Activated naive CD4-positive, alpha-beta T cell treated with anti-CD3 and anti-CD28 coated beads, Interleukin-2, amount 50 U/mL, for 72 hours (primary cell): ENCODE data around the gene CYP26B1. TPM values are rescaled to one million over a fixed set of nuclear protein-coding genes. Genes with fewer than 3 reads are reported as not detected.

Experiments
- ATAC-seq, 2 donors: fragments of 150-1000 bp; cut with Tn5 transposase; 2 replicates each; pipeline ENCODE4 v1.10.0; 2021; ENCODE audit warnings: mild to moderate bottlenecking in 2 of 2, moderate library complexity in 2 of 2
- DNase-seq, 2 donors: peaks; one replicate each; pipeline ENCODE4 v3.0.0; 2021 to 2022; ENCODE audit warnings: low spot score in 2 of 2
- H3K27ac Mint-ChIP-seq, 2 donors: one replicate each; pipeline ENCODE4 v1.8.0; 2022; ENCODE audit warnings: mild to moderate bottlenecking in 2 of 2, mixed read lengths in 2 of 2
- H3K36me3 Mint-ChIP-seq, 2 donors: one replicate each; pipeline ENCODE4 v1.8.0; 2022; ENCODE audit warnings: mixed read lengths in 2 of 2
- H3K9me3 Mint-ChIP-seq, 2 donors: one replicate each; pipeline ENCODE4 v1.8.0; 2022; ENCODE audit warnings: mixed read lengths in 2 of 2
- total RNA-seq, 2 donors: library from RNA; stranded (reverse); gene quantifications; one replicate each; pipeline ENCODE4 v1.2.3, GENCODE V29; 2022

Gene CYP26B1
- total RNA-seq, 2 donors from 2014 or later = 0.06 TPM; not detected in 1

DNA sequence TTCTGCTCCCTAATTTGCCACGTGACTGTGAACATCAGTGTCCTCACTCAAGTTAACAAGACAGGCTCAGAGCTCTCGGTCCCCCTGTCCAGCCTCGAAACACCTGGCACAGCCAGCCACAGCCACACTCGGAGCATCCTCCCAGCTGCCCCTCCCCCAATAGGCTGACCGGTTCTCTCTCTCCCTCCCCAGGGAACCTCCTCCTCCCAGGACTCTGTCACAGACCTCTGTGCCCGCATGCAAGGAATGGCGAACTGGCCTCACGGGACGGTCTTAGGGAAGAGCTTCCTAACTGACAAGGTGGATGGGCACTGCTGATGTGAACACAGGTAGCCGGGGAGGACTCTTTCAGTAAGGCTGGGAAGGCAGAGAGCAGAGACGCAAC lies 18.8 kb downstream of the CYP26B1 start:
- H3K9me3 Mint-ChIP-seq = no peaks in the 10 kb centered on the region
- H3K36me3 Mint-ChIP-seq = no peaks in the 10 kb centered on the region
- ATAC-seq = no peak
- no peak overlapping the region for H3K27ac Mint-ChIP-seq
- DNase-seq = no peak

DNA sequence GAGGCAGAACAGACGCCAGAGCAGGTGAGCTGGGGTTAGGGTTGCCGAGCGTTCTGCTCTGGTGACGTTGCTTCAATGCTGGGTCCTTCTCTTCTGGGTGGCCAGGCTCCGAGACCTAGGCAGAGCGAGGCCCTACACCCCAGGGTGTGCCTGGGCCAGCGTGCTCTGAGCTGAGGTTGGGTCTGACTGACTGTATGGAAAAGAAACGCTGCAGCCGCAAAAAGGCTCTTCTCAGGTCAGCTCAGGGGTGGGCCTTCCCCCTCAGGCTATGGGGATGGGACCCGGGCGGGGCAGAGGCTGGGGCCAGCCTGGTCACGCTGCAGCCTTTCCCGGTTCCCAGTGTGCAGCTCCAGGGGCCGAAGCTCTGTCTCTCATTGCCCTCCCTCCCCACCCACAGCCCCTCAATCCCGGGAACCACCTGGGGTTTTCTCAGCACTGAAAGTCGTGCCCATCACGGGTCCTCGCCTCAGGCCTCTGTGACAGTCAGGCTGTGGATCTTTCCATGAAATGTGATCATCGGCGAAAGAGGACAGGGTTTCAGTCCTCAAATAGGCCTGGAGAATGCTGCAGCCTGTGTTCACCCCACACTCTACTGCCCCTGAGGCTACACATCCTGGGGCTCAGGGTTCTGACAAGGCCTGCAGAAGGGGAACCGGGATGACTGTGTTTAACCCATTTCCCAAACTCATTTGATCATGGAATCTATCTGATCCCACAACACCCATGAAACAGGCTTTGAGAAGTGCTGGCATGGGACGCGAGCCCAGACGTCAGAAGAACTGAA lies 19.4 kb downstream of the CYP26B1 start:
- no peaks in the 10 kb centered on the region for H3K36me3 Mint-ChIP-seq
- no peak overlapping the region for H3K27ac Mint-ChIP-seq
- ATAC-seq (no peak), DNase-seq (no peak)
- no peaks in the 10 kb centered on the region for H3K9me3 Mint-ChIP-seq

DNA sequence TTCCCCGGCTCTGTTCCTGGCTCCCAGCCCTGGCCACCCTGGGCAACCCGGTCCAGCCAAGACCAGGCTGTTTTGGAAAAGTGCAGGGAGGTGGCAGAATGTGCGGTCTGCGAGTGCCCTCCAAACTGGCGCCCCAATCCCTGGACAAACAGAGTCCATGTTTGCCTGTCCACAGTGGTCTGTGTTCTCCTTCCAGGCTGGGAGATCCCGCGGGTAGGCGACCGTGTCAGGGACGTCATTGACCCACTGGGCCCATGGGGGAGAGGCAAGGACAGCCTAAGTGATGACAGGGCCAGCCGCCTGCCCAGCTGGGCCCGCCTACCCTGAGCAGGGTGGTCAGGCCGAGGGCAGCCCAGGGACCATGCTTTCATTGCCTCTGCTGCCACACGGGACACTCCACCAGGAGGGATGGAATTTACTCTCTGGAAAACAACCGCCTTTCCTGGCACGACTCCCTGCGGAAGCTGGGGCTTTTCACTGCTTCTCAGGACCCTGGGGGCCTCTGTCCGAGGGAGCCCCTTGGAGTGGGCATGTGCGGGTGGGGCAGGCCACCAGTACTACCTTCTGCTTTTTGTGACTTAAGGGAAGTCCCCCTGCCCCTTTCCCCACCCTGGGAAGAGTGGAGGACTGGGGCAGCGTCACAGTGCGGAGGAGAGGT lies 20.1 kb downstream of the CYP26B1 start:
- no peak overlapping the region for H3K27ac Mint-ChIP-seq
- H3K36me3 Mint-ChIP-seq = no peaks in the 10 kb centered on the region
- H3K9me3 Mint-ChIP-seq = peaks cover 0 to 4% of the 10 kb centered on the region in 2 donors
- ATAC-seq (no peak), DNase-seq (no peak)

- no peak for DNase-seq
- Mint-ChIP-seq H3K9me3 (peaks cover 0 to 10% of the 10 kb centered on the region in 2 donors), H3K27ac (no peak overlapping the region), H3K36me3 (peaks cover 0 to 3% of the 10 kb centered on the region in 2 donors)
- no peak for ATAC-seq
Observed at GRCh38 chr2:72126186-72127100, 21.2 kb downstream of the CYP26B1 start.

DNA sequence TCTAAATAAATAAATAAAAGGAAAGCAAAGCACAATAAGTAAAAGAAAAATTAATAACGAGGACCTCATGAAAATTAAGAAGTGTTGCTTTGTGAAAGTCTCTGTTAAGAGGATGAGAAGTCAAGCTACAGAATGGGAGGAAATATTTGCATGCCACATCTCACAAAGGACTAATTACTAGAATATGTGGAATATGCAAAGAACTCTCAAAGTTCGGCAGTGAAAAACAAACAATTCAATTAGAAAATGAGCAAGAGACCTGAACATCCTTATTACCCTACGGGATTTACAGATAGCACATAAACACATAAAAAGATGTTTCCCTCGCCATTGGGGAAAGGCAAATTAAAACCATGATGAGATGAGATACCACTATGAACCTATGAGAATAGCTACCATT lies 23.3 kb downstream of the CYP26B1 start:
- Mint-ChIP-seq H3K9me3 (peaks cover 0 to 11% of the 10 kb centered on the region in 2 donors), H3K36me3 (peaks cover 0 to 8% of the 10 kb centered on the region in 2 donors), H3K27ac (no peak overlapping the region)
- DNase-seq = no peak
- ATAC-seq = no peak

DNA sequence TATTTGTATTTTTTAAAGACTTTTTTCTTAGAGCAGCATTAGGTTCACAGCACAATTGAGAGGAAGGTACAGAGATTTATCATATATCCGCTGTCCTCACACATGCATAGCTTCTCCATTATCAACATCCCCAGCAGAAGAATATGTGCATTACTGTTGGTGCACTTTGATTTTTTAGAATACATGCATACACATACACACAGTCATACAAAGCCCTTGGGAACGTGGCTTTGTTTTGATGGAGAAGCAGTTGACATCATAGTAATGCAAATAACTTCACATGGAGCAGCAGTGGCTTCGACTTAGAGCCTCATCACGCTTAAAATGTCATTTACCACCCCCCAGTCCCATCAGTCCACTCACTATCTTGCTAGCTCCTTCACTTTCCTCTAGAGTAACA lies 26.5 kb downstream of the CYP26B1 start:
- H3K9me3 Mint-ChIP-seq = peaks cover 0 to 11% of the 10 kb centered on the region in 2 donors
- peaks cover 0 to 8% of the 10 kb centered on the region in 2 donors for H3K36me3 Mint-ChIP-seq

DNA sequence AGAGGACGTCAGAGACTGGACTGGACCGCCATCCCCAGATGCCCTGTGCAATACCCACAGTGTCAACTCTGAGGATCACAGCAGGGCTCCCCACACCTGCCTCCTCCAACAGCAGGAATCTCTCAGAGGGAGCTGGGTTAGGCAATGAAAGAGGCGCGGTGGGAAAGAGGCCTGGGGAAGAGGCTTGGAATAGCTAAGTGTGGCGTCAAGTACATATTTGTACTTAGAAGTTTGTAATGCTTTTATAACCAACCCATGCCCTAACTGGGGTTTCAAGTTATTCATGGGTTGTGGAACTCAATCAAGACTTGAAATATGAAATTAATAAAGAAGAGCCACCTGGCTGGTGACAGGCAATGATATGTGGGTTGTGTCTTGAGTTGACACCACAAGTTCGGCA lies 28.7 kb downstream of the CYP26B1 start:
- ATAC-seq (no peak), DNase-seq (no peak)
- Mint-ChIP-seq H3K36me3 (peaks cover 0 to 8% of the 10 kb centered on the region in 2 donors), H3K9me3 (peaks cover 0 to 11% of the 10 kb centered on the region in 2 donors), H3K27ac (no peak overlapping the region)

More for the DNA sequence above, 26.5 kb downstream of the CYP26B1 start:
- DNase-seq (no peak), ATAC-seq (no peak)
- H3K27ac Mint-ChIP-seq = no peak overlapping the region

- DNase-seq (no peak), ATAC-seq (no peak)
- peaks cover 0 to 8% of the 10 kb centered on the region in 2 donors for H3K36me3 Mint-ChIP-seq
- no peak overlapping the region for H3K27ac Mint-ChIP-seq
- peaks cover 0 to 11% of the 10 kb centered on the region in 2 donors for H3K9me3 Mint-ChIP-seq
Observed at GRCh38 chr2:72118386-72118785, 29.3 kb downstream of the CYP26B1 start.

DNA sequence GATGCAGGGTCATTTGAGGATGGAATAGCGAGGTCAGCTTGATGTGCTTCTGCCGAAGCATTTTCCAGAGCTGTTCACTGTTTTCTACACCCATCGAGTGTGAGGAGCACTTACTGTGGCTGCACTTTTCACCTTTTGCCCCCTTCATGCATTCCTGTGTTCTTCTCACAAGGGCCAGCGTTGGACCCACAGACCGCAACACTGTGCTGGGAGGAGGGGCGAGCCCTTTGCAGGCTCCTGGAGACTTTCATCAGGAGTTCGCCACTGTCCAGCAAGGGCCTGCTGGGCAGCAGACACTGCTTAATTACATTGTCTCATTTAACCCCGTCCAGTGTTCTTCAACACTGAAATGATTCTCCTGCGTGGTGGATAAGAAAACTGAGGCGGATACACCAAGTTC lies 29.9 kb downstream of the CYP26B1 start:
- no peak overlapping the region for H3K27ac Mint-ChIP-seq
- H3K9me3 Mint-ChIP-seq = peaks cover 0 to 9% of the 10 kb centered on the region in 2 donors
- ATAC-seq = no peak
- DNase-seq = no peak
- H3K36me3 Mint-ChIP-seq = peaks cover 0 to 8% of the 10 kb centered on the region in 2 donors

GRCh38 chr2:72117029-72117428 lies 30.6 kb downstream of the CYP26B1 start:
- DNase-seq (no peak), ATAC-seq (no peak)
- peaks cover 0 to 5% of the 10 kb centered on the region in 2 donors for H3K9me3 Mint-ChIP-seq
- peaks cover 0 to 14% of the 10 kb centered on the region in 2 donors for H3K36me3 Mint-ChIP-seq
- H3K27ac Mint-ChIP-seq = peak overlapping the region in 1 of 2 donors; percentile 36

DNA sequence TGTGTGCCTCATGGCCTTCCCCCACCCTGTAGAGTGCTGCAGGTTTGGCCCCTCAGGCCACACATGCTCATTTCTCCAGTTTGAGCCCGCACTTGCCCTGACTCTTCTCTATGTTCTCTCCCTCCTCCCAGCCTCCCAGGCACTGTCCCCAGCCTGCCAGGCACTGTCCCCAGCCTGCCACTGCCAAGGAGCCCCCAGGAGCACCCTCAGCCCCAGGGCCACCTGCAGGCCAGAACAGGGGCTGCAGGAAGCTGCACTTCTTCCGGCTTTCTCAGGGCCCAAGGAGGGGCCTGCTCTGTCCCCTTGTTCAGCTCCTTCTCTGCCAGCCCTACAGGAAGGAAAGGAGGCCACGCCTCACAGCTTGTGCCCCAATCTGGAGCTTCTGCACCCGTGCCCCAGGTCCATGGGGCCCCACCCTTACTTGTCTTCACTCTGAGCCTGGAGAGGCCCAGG lies 31.6 kb downstream of the CYP26B1 start:
- DNase-seq = no peak
- Mint-ChIP-seq H3K27ac (no peak overlapping the region), H3K9me3 (no peaks in the 10 kb centered on the region), H3K36me3 (peaks cover 0 to 8% of the 10 kb centered on the region in 2 donors)
- ATAC-seq = no peak

GRCh38 chr2:72115110-72116080 lies 32.3 kb downstream of the CYP26B1 start:
- DNase-seq (no peak), ATAC-seq (no peak)
- Mint-ChIP-seq H3K27ac (no peak overlapping the region), H3K36me3 (peaks cover 0 to 6% of the 10 kb centered on the region in 2 donors), H3K9me3 (no peaks in the 10 kb centered on the region)

DNA sequence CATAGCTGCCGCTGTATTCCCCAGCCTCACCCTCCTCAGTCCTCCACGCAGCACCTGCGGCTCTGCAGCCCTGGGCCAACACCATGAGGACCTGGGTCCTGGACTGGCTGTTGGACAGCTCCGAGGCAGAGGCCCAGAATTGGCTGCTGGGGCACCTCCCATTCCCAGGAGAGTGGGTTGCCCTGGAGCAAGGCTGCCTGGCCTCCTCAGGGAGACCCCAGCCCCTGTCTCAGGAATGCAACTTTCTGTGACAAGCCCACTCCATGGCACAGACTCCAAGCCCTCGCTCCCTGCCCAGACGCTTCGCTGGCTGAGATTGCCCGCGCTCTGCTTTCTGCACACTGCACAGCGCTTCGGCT lies 33.0 kb downstream of the CYP26B1 start:
- H3K36me3 Mint-ChIP-seq = peaks cover 0 to 6% of the 10 kb centered on the region in 2 donors
- ATAC-seq = no peak

GRCh38 chr2:72113847-72114692 lies 33.6 kb downstream of the CYP26B1 start:
- no peak overlapping the region for H3K27ac Mint-ChIP-seq
- H3K9me3 Mint-ChIP-seq = no peaks in the 10 kb centered on the region
- H3K36me3 Mint-ChIP-seq = peaks cover 0 to 6% of the 10 kb centered on the region in 2 donors
- ATAC-seq = no peak
- DNase-seq = no peak

More for the DNA sequence above, 33.0 kb downstream of the CYP26B1 start:
- Mint-ChIP-seq H3K9me3 (no peaks in the 10 kb centered on the region), H3K27ac (no peak overlapping the region)
- no peak for DNase-seq
